ENCODE results near the gene FECH.
"Not testable (repeated sequence)": the region's sequence is repeated elsewhere in the genome, so short reads cannot be mapped to it uniquely, and the experiment has no call there.

FECH gene

DNA sequence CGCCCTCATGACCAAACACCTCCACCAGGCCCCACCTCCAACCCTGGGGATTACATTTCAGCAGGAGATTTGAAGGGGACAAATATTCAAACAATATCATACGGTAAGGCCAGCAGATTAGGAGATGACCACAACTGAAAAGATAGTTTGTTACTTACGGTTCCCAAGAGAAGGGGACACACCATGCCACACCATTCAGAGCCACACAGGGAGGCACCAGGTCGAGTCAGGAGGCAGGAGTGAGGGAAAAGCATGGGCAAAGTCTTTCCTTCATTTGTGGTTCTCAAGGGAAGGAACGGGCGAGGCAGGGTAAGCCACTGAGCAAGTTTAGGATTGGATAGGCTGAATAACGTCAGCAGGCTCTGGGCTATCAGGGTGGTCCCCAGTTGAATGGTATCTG lies 57.4 kb downstream of the FECH start:
- no peak for DNase-seq

GRCh38 chr18:57527556-57528229 lies 58.8 kb downstream of the FECH start:
- DNase-seq, result no peak

DNA sequence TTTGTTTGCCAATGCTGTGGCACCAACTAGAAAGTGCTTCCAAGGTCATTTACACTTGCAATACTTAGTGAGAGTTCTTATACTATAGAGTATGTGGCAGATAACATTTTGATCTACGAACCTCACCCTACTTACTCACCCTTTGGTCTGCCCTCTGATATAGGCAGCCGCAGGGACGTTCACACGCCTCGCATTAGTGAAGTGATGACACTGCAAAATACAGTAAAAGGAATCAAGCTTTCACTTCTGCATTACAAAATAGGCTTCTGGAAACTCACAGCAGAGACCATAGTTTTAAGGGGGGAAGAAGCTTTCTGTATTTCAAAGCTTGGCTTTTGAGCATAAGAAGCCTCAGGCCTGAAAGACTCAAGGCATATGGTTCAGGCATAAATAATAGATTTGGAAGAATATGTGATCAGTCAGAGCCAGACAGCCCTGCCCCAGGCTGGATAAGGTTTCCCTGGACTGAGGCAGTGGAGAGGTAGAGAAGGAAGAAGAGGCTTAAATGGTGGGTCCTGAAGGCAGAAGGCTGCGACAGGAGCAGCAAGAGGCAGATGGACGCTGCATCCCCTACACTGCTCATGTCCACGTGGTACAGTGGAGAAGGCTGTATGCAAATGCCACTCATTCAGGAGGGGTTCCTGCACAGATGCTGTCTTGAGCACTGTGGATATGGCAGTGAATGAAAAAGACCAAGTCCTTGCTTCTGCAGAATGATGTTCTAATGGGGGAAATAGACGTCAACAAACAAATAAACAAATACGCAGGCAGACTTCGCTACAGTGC lies 63.1 kb downstream of the FECH start:
- no peak for DNase-seq

GRCh38 chr18:57522348-57522747 lies 64.2 kb downstream of the FECH start:
- DNase-seq, result not testable (repeated sequence)

- DNase-seq, result no peak
These were observed 66.7 kb downstream of the FECH start for GRCh38 chr18:57519668-57520424.

GRCh38 chr18:57518533-57518932 lies 68.0 kb downstream of the FECH start:
- DNase-seq, result no peak

GRCh38 chr18:57516056-57516455 lies 70.4 kb downstream of the FECH start:
- no peak for DNase-seq

DNA sequence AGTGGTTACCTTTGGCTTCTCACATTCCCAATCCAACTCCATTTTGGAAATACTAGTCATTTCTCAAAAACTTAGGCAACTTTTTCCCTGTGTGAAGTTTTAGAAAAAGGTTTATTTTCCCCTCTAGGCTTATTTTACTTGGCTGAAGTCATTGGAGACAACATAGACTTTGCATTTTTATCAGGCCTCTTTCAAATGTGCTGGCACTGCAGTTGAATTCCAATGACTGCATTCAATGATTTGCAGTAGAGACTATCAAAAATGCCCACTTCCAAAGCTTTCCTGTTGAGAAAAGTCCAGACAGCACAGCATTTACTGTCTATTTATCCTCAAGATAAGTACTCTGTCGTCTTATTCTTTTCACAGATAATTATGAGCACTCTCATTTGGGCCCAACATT lies 81.3 kb downstream of the FECH start:
- DNase-seq, result no peak

DNA sequence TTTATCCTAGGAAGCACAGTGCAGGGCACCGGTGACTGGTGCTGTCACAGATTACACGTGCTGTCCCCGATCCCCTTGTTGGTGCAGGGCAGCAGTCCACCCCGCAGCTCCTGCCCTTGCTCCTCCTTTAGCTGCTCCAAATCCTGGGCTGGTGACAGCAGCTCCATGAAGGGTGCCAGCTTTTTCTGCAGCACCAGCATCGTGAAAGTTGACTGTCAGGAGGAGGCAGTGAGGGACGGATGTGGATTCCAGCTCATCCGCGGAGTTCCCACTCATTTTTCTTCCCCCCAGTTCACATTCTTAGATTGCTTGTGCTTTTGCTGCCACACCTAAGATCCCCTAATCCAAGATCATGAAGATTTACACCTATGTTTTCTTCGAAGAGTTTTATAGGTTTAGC lies 83.9 kb downstream of the FECH start:
- no peak for DNase-seq

- no peak for DNase-seq
These were observed 87.7 kb downstream of the FECH start for GRCh38 chr18:57498682-57499256.

Measured in central memory CD4-positive, alpha-beta T cell (primary cell).